K562 (cell line): ENCODE results near the gene CTBP2. TPM values are rescaled to one million over a fixed set of nuclear protein-coding genes. Genes with fewer than 3 reads are reported as not detected.

Source experiments
- ARHGAP35 ChIP-seq: fragments of 450-650 bp; IDR thresholded peaks from 2 replicates; pipeline ENCODE4 v1.6.1; 2018; ENCODE audit not compliant: partially characterized antibody
- ELF1 ChIP-seq: fragments of 200-800 bp; sonication (Bioruptor generic); IDR thresholded peaks from 2 replicates; pipeline ENCODE4 v1.6.1; 2016; ENCODE audit warnings: missing genetic modification characterization, missing compliant biosample characterization
- HNRNPUL1 ChIP-seq: fragments of 200-400 bp; formaldehyde crosslinking; IDR thresholded peaks from 2 replicates; pipeline ENCODE4 v1.6.1; 2017; ENCODE audit warnings: low read length
- MCM3 ChIP-seq: fragments of 450-650 bp; IDR thresholded peaks from 2 replicates; pipeline ENCODE4 v1.6.1; 2016
- POU5F1 ChIP-seq: fragments of 150-350 bp; IDR thresholded peaks from 2 replicates; pipeline ENCODE4 v1.6.1; 2014; ENCODE audit warnings: borderline replicate concordance, low read length, low read depth, mild to moderate bottlenecking; ENCODE audit not compliant: partially characterized antibody
- PTRF ChIP-seq: fragments of 450-650 bp; IDR thresholded peaks from 2 replicates; pipeline ENCODE4 v1.6.1; 2016; ENCODE audit warnings: mild to moderate bottlenecking, missing genetic modification characterization, missing compliant biosample characterization
- RBM39 ChIP-seq: fragments of 200-400 bp; formaldehyde crosslinking; optimal IDR thresholded peaks from 2 replicates; pipeline ENCODE3; 2018; ENCODE audit warnings: low read depth, low read length
- ZNF518B ChIP-seq: fragments of 250-450 bp; sonication (Bioruptor Pico); IDR thresholded peaks from 2 replicates; pipeline ENCODE4 v1.5.0; 2021; ENCODE audit warnings: mild to moderate bottlenecking, moderate library complexity
- ZNF699 ChIP-seq: fragments of 250-450 bp; sonication (Bioruptor Pico); IDR thresholded peaks from 2 replicates; pipeline ENCODE4 v1.8.0; 2021; ENCODE audit warnings: mild to moderate bottlenecking, moderate library complexity; ENCODE audit not compliant: insufficient replicate concordance
- polyA plus RNA-seq, 8 experiments: library from polyadenylated mRNA; depleted of rRNA in 4 of 8; stranded (reverse) in 5 of 8; unstranded in 3 of 8; fragments of >200 nt; fragmentation: Nextera tagmentation in 2 of 8; fragmentation: Illumina TruSeq in 1 of 8; extraction: Ambion mirVana in 2 of 8; extraction: Trizol in 1 of 8; gene quantifications; 2 replicates each; pipeline versions ENCODE4 v1.2.1 to v1.2.3, GENCODE V29; 2011 to 2014; ENCODE audit warnings: inconsistent platforms in 1 of 8, missing spikeins in 1 of 8
- total RNA-seq, 7 experiments: library from RNA; depleted of rRNA in 6 of 7; stranded (reverse); fragments of >200 nt in 6 of 7; fragmentation: Illumina TruSeq in 2 of 7; extraction: Trizol in 2 of 7; gene quantifications; 2 replicates each; pipeline versions ENCODE4 v1.2.1 to v1.2.3, GENCODE V29; 2011 to 2021; ENCODE audit warnings: low replicate concordance in 1 of 7

CTBP2 gene
- total and polyA plus RNA-seq, 9 of the 15 experiments (the other 6 are each of a cell fraction or from before 2014, with no cell fraction given), result 1.3 to 8.8 (median 5.1) TPM

GRCh38 chr10:125007436-125007835 lies 152.9 kb downstream of the CTBP2 start (continued):
- no peak for TF ChIP-seq ZNF518B (CRISPR knock-in tag)
- TF ChIP-seq ZNF699 (CRISPR knock-in tag), result no peak
- TF ChIP-seq PTRF (tag), result no peak
- no peak for TF ChIP-seq HNRNPUL1
- no peak for TF ChIP-seq POU5F1
- TF ChIP-seq ARHGAP35, result no peak
- TF ChIP-seq RBM39, result no peak
- TF ChIP-seq MCM3, result no peak
- no peak for TF ChIP-seq ELF1
